ENCODE measurements around the gene C2CD4A.

GRCh38 chr15:62021991-62022600 is 44.7 kb upstream of the C2CD4A start:
- TF ChIP-seq, protein P1, sequence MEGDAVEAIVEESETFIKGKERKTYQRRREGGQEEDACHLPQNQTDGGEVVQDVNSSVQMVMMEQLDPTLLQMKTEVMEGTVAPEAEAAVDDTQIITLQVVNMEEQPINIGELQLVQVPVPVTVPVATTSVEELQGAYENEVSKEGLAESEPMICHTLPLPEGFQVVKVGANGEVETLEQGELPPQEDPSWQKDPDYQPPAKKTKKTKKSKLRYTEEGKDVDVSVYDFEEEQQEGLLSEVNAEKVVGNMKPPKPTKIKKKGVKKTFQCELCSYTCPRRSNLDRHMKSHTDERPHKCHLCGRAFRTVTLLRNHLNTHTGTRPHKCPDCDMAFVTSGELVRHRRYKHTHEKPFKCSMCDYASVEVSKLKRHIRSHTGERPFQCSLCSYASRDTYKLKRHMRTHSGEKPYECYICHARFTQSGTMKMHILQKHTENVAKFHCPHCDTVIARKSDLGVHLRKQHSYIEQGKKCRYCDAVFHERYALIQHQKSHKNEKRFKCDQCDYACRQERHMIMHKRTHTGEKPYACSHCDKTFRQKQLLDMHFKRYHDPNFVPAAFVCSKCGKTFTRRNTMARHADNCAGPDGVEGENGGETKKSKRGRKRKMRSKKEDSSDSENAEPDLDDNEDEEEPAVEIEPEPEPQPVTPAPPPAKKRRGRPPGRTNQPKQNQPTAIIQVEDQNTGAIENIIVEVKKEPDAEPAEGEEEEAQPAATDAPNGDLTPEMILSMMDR (conservative IDR thresholded peaks at IDR 0.05; ENCODE audit: low read length): peak; percentile 71
- TF ChIP-seq EZH2phosphoT487 (IDR thresholded peaks at IDR 0.05; ENCODE audit: borderline replicate concordance): no peak

Measured in Loucy (cell line).